Fibroblast of skin of right quadriceps (primary cell): Measurements from ENCODE around the gene KCNIP1.
"Not testable (repeated sequence)": the region's sequence is repeated elsewhere in the genome, so short reads cannot be mapped to it uniquely, and the experiment has no call there.

ENCODE experiments used
- DNase-seq: peaks from one replicate; pipeline ENCODE4 v3.0.0-alpha.2; 2013

The KCNIP1 gene

DNA sequence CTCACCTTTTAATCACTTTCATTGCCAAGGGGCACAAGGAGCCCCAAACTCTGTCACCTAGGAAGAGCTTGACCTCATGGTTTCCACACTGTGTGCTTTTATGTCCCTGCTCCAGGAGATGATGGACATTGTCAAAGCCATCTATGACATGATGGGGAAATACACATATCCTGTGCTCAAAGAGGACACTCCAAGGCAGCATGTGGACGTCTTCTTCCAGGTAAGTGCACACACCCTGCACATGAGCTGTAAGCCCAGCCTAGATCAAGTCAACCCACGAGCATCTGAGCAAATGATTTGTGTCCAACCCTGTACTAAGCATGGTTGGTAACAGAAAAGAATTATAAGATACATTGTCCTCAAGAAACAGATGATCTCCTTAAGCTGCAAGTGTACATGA, 228.9 kb downstream of the KCNIP1 start:
- DNase-seq: no peak

DNA sequence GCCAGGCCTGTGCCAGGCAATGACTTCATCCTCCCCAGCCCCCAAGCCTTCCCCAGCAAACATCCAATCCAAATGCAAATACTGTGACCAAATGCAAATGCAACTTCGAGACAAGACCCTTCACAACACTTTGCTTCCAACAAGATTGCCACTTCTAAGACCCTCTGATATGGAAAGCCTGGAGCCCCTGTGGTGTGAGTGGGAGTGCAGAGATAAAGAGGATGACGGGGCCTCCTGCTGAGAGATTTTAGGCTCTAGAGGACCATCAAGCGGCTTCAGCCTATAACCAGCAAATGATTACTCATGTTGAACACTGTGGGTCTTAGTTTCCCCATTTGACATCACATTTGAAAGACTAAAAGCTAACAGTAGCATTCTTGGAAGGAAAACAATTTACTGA, 233.1 kb downstream of the KCNIP1 start:
- no peak for DNase-seq

DNA sequence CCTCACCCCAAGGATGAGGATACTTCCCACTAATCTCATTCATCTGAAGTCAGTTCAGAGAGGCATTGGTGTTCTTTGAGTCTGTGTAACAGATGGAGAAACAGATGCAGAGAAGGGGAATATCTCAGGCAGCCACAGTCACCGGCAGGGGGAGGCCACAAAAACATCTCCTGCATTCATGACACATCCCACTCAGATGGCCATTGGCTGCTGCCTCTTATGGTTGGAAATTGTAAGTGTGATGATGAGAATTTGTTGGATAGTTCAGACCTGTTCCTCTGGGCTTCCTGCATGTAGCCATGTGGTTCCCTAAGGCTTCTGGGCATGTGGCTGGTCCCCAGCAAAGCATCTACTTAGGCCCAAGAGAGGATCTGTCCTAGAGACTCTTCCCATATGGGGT, 233.8 kb downstream of the KCNIP1 start:
- DNase-seq: no peak

DNA sequence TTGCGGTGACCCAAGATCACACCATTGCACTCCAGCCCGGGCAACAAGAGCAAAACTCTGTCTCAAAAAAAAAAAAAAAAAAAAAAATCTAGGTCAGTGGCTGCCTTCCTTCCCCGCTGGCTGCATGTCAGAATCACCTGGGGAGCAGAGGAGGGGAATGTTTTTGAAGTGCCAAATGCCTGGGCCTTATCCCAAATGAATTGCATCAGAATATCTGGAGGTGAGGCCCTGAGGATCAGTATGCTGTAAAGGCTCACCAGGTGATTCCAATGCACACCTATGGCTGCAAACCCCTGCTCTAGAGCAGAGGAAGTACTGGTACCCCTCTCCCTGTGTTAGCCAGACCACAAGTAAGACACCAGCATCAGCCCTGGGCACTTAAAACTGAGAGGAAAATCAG, 235.0 kb downstream of the KCNIP1 start:
- DNase-seq: no peak

GRCh38 chr5:170739446-170739845, 235.6 kb downstream of the KCNIP1 start:
- no peak for DNase-seq

DNA sequence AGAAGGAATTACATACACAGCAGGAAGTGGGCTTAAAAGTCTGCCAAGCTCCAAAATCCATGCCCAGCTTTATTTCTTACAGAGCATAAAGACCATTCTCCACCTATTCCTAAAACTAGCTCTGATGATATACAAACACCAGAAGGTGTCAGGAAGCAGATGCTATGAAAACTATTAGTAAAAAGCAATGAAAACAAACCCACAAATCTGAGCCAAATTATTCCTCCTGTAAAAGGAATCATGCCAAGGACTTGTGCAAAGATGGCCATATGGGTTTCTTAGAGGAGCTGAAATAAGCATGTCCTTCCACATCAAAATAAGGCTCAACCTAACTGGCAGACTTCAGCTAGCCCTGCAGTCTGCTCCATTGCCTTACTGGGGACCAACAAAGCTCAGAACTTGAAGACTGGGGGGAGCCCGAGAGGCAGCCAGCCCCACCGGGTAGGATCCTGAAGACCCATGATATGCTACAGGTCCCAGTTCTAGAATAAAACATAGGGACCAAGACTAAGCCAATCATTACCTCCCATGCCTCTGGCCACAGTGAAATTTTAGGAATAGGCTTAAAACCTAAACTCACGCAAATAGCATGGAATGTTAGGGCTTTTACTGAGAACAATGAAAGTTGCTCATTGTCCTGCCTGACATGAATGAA, 236.9 kb downstream of the KCNIP1 start:
- no peak for DNase-seq

- DNase-seq: no peak
These were observed 238.0 kb downstream of the KCNIP1 start for GRCh38 chr5:170741801-170742200.

DNA sequence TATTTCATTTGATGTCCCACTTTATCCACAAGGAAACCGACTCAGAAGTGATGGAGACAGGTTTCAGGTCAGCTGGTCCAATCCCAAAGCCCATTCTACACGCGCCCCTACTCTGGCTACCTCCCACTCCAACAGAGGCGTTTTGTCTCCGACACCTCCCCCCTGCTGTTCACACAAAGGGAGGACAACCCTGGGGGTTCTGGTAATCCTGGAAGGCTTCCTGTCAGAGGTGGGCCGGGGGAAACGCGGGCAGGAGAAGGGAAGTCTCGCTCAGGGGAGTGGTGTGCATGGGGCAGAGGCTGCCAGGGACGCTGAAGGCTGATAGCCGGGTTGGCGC, 240.0 kb downstream of the KCNIP1 start:
- DNase-seq: no peak

GRCh38 chr5:170745481-170746071, 241.8 kb downstream of the KCNIP1 start:
- no peak for DNase-seq

DNA sequence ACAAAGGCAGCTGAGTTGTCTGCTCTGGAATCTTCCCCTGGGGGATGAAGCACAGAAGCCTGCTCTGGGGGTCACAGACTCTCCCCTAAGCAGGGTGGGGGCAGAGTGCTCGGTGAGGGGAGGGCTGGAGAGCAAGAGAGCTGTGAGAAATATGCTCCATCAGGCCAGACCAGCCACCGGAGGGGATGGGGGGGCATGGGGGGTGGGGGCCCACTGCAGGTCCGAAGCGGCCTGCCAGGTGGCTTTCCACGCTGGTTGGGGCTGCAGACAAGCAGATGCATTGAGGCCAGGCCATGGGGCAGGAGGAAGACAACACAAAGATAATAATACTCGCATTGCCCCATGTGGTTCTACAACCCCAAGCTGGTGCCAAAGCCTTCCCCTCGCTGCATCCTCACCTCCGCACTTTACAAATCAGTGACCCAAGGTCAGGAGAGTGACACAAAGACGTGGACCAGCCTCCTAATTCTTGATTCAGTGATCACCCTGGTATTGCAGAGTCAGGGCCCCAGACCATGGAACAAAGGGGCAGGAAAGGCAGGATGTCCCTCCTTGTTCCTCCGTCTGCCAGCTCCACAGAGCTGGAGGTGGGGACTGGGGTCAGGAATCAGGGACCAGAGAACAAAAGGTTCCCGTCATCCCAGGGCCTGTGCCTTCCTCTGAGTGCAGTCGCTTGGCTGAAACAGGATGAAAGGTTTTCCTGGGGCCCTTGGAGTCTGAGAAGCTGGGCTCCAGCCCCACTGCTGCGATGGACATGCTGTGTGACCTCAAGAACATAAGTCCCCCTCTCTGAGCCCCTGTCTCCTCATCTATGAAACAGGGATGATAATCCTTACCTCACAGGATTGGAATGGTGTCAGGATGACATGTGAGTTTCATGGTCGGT, 242.5 kb downstream of the KCNIP1 start:
- DNase-seq: no peak

DNA sequence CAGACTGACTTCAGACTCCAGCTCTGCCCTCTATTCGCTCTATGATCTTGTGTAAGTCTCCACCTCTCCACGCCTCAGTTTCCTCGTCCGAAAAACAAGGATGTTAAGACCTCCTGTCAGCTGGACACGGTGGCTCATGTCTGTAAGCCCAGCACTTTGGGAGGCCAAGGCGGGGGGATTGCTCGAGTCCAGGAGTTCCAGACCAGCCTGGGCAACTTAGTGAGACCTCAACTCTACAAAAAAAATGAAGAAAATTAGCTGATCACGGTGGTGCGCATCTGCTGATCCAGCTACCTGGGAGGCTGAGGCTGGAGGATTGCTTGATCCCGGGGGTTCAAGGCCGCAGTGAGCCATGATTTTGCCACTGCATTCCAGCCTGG, 243.1 kb downstream of the KCNIP1 start:
- no peak for DNase-seq

DNA sequence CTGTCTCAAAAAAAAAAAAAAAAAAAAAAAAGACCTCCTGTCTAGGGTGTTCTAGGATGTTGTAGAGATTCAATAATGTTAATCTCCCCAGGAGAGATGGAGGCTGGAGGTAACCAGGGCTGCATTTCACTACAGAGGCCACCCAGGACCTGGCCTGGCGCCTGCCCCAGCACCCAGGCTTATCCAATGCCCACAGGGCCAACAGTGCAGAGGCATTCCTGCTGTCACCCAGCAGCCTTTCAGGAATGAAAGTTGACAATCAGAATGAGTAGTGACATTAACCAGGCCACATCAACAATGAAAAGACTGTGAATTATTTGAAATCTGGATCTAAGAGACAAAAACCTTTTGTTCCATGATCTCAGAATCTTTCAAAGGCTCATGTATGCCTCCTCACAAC, 243.5 kb downstream of the KCNIP1 start:
- no peak for DNase-seq

GRCh38 chr5:170747851-170748250, 244.0 kb downstream of the KCNIP1 start:
- DNase-seq: no peak

DNA sequence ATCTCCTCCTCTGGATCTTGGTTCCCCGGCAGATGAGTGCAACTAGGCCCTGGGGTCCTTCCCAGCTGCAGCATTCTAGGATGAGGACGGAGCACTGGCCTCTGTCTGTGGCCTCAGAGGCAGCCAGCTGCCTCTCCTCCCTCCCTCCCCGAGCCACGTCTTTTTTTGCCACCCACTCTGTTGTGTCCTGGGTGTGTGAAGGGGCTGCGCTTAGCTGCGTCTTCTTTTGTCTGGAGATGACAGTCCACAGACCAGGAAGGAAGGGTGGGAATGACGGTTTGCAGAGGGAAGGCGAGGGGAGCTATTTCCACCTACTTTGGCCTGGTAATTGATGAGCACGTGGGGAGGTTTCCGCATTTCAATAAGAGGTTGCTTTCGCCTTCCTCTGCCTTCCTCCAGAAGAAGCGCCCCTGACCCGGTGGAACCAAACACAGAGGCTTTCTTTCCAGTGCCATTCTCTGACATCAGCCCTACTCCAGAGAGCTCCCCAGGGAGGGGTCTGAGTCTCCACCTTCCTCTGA, 245.2 kb downstream of the KCNIP1 start:
- no peak for DNase-seq

- DNase-seq: no peak
These were observed 246.2 kb downstream of the KCNIP1 start for GRCh38 chr5:170749911-170750431.

GRCh38 chr5:170750791-170751190, 247.0 kb downstream of the KCNIP1 start:
- DNase-seq: no peak

- DNase-seq: no peak
These were observed 247.8 kb downstream of the KCNIP1 start for GRCh38 chr5:170751631-170752030.

- no peak for DNase-seq
These were observed 248.7 kb downstream of the KCNIP1 start for GRCh38 chr5:170752257-170753215.

DNA sequence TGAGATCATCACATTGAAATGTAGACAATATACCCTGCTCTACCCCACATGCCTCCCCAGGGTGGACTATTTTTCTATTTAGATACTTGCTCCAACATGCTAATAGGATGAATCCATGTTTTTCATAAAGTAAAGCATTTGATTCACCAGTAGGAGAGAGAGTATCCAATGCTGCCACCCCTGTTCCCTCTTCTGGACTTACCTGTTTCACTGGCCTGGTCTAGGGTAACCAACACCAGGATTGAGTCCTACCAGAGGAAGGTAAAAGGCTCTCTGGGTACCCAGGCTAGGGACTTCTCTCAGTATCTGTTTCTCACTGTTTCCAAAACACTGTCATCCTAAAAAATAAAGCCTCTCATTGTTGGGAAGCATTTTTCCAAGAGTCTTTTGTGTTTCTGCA, 249.5 kb downstream of the KCNIP1 start:
- no peak for DNase-seq

DNA sequence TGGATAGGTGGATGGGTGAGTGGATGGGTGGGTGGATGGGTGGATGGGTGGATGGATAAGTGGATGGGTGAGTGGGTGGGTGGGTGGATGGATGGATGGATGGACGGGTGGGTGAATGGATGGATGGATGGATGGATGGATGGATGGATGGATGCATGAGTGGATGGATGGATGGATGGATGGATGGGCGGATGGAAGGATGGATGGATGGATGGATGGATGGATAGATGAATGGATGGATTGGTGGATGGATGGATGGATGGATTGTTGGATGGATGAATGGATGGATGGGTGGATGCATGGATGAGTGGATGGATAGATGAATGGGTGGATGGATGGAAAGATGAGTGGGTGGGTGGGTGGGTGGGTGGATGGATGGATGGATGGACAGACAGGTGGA, 250.7 kb downstream of the KCNIP1 start:
- DNase-seq: not testable (repeated sequence)

DNA sequence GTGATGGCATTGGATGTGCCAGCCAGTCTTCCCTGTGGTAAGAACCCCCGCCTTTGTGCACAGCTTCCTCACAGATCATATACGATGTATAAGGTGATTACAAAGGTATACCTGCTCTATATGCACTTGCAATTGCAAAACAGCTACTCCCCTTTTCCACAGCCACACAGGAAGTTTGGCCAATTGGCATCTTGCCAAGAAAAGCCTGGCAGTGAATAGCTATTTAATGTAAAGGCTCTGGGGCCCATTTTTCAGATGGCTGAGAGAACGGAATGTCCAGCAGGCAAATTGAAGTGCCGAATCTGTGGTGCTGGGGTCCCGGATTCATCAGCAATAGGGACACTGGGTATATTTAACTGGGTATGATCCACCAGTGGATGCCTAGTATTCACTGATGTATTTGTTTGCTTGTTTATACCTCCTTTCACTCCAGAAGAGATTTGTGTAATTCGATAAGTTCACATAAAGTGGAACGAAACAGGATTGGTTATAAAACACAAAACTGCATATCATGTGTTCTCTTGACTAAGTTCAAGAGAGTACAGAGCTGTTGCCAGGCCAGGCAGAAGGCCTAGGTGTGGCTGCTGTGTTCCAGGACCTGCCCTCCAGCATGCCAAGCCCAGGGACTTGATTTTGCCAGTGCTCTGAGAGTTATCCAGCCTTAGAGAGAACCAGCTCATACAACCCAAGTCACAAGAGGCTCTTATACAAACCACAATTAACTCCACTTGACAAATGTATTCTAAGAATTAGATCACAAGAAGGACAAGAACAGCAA, 252.0 kb downstream of the KCNIP1 start:
- no peak for DNase-seq

DNA sequence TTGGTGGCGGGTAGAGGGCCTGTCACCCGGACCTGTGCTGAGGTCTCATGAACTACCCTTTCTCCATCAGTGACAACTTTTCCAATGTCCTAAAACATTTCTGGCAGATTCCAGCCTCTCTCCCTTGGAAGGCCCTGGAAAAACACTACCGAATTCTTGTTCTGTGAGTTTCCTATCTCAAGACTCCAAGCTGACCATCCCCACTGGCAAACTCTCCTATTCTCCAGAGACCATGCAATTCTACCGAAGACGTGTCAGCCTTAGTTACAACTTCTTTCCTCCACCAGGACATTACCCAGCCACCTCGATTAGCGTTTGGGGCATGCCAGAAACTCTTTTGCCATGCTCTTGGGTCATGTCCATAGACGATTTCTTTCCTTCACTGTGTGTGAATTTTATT, 252.9 kb downstream of the KCNIP1 start:
- no peak for DNase-seq
